GM06990 (cell line): ENCODE data around the gene SLC29A4.
"Not testable (repeated sequence)": the region's sequence is repeated elsewhere in the genome, so short reads cannot be mapped to it uniquely, and the experiment has no call there.

Source experiments
- DNase-seq: peaks from one replicate; pipeline ENCODE4 v3.0.0-alpha.2; 2011; ENCODE audit not compliant: insufficient read length; ENCODE audit errors: extremely low read depth
- H3K27me3 ChIP-seq: replicated peaks from 2 replicates; pipeline ENCODE4 v1.6.0; 2011; ENCODE audit warnings: low read length; ENCODE audit not compliant: control insufficient read depth, insufficient read depth
- H3K36me3 ChIP-seq: 2 replicates; pipeline ENCODE4 v1.5.1; 2011; ENCODE audit warnings: low read length; ENCODE audit not compliant: control insufficient read depth, insufficient read depth
- H3K4me3 ChIP-seq: replicated peaks from 2 replicates; pipeline ENCODE4 v1.5.1; 2011; ENCODE audit warnings: low read depth, mild to moderate bottlenecking, control low read depth, low read length
- TF ChIP-seq, protein P1 (sequence below): IDR thresholded peaks from 2 replicates; pipeline ENCODE4 v1.5.1; 2011; ENCODE audit warnings: low read length, control low read depth, mild to moderate bottlenecking, inconsistent platforms; ENCODE audit not compliant: insufficient read depth, poor library complexity, severe bottlenecking

Gene SLC29A4

GRCh38 chr7:5291301-5291700 lies 8.6 kb downstream of the SLC29A4 start:
- H3K4me3 ChIP-seq = no peak overlapping the region
- TF ChIP-seq, protein P1, sequence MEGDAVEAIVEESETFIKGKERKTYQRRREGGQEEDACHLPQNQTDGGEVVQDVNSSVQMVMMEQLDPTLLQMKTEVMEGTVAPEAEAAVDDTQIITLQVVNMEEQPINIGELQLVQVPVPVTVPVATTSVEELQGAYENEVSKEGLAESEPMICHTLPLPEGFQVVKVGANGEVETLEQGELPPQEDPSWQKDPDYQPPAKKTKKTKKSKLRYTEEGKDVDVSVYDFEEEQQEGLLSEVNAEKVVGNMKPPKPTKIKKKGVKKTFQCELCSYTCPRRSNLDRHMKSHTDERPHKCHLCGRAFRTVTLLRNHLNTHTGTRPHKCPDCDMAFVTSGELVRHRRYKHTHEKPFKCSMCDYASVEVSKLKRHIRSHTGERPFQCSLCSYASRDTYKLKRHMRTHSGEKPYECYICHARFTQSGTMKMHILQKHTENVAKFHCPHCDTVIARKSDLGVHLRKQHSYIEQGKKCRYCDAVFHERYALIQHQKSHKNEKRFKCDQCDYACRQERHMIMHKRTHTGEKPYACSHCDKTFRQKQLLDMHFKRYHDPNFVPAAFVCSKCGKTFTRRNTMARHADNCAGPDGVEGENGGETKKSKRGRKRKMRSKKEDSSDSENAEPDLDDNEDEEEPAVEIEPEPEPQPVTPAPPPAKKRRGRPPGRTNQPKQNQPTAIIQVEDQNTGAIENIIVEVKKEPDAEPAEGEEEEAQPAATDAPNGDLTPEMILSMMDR = no peak
- 0 out of 2 replicates have a peak, but pooled peaks cover 1% of the 10 kb centered on the region for H3K27me3 ChIP-seq
- DNase-seq = no peak
- H3K36me3 ChIP-seq = no peaks in the 10 kb centered on the region

DNA sequence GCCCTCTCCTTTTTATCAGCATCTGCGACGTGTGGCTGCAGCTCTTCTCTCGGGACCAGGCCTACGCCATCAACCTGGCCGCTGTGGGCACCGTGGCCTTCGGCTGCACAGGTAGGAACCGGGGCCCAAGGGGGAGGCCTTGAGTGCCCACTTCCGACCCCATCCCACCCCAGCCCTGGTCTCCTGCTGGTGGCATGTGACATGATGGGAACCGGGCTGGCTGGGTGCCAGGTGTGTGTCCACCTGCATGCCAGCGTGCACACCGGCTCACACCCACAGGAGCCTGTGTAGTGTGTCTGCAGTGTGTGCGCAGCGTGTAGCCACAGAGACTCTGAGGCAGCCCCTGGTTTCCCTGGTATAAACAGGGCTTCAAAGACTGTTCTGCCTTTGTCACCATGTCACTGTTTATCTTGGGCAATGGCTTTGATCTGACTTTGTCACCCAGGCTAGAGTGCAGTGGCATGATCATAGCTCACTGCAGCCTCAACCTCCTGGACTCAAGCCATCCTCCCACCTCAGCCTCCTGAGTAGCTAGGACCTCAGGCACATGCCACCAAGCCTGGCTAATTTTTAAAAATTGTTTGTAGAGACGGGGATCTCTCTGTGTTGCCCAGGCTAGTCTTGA lies 9.1 kb downstream of the SLC29A4 start:
- not testable (repeated sequence) for H3K27me3 ChIP-seq

DNA sequence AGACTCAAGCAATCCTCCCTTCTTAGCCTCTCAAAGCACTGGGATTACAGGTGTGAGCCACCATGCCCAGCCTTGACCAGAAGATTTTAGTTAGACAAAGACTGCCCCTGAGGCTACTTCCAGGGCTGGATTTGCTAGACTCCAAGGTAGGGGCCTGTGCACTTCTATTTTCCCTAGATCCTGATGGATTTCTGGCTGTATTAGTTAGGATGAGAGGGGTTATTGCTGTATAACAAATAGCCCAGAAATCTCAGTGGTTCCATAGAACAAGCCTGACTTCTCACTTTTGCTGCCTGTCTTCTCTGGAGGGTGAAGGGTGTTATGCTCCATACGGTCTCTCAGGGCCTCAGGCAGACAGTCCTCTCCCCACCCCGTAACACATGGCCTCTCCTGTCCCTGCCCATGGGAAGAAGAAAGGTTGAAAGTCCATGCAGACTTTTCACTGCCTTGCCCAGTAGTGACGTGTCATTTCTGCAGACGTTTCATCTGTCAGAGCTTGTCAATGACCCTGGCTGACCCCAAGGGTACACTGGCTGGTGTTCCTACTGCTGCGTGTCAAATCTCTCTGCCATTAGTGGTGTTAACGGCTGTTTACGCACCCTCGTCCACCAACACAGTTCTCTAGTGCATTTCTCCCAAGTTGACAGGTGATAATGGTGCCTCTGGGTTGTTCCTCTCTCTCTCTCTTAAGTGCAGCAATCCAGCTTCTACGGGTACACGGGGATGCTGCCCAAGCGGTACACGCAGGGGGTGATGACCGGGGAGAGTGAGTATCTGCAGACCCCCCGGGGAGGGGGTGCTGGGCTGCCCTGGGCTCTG lies 11.6 kb downstream of the SLC29A4 start:
- no peak for DNase-seq
- peaks cover 1% of the 10 kb centered on the region; the same call in 1 of the 2 replicates for H3K27me3 ChIP-seq
- no peaks in the 10 kb centered on the region for H3K36me3 ChIP-seq
- no peak overlapping the region for H3K4me3 ChIP-seq
- TF ChIP-seq, protein P1 = no peak

More for the DNA sequence above, 9.1 kb downstream of the SLC29A4 start:
- not testable (repeated sequence) for H3K4me3 ChIP-seq, H3K36me3 ChIP-seq, DNase-seq

DNA sequence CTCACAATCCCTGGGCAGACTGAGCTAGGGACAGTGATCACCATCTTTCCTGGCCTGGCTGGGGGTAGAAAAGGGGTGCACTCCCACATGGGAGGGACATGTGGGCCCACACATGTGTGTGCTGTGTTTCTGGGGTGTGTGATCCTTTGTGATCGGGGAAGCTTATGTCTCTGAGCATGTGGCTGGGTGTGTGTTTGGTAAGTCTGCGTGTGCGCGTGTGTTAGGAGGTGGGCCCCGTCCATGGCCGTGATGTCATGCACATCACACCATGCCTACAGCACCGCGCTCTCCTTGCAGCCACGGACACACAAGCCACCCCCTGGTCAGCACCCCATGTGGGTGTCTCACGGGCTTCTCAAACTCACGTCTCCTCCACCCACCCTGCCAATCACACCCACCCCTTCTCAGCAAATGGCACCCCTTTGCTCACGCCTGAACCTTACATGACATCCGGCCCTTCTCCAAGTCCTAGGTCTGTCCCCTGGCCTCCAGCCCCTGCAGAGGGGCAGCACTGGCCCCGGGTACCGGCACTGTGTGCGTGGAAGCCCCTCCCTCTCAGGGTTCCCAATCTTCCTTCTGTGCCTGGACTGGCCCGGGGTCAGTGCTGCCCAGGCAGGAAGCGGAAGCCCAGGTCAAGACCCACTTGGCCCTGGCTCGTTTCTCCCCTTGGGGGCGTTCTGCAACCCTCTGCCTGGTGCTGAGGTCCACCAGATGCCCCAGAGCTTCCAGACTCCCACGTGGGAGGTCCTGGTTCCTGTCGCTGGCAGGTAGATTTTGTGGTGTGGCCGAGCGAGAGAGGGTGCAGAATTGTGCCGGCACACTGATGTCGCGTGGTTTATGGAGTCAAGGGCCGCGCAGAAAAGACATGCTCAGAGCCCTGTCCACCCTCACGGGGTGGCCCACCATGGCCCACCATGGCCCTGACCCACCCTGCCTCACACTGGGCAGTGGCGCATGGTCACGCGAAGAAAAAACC lies 12.6 kb downstream of the SLC29A4 start:
- H3K36me3 ChIP-seq = no peaks in the 10 kb centered on the region
- TF ChIP-seq, protein P1 = no peak
- DNase-seq = no peak
- peaks cover 1% of the 10 kb centered on the region; the same call in 1 of the 2 replicates for H3K27me3 ChIP-seq
- H3K4me3 ChIP-seq = no peak overlapping the region

GRCh38 chr7:5296015-5296610 lies 13.4 kb downstream of the SLC29A4 start:
- H3K4me3 ChIP-seq = no peak overlapping the region
- TF ChIP-seq, protein P1 = no peak
- no peaks in the 10 kb centered on the region for H3K36me3 ChIP-seq
- no peak for DNase-seq
- H3K27me3 ChIP-seq = peaks cover 1% of the 10 kb centered on the region; the same call in 1 of the 2 replicates
